HepG2 (cell line): Measurements from ENCODE around the gene C18orf63. TPM values are rescaled to one million over a fixed set of nuclear protein-coding genes. Genes with fewer than 3 reads are reported as not detected.

Source experiments
- BHLHE40 ChIP-seq: IDR thresholded peaks from 2 replicates; pipeline ENCODE4 v1.6.1; 2011; ENCODE audit warnings: low read length, improper control_type of control experiment
- CEBPZ ChIP-seq: IDR thresholded peaks from 2 replicates; pipeline ENCODE4 v1.6.1; 2012; ENCODE audit warnings: low read length, improper control_type of control experiment
- E2F2 ChIP-seq: sonication (generic); formaldehyde crosslinking; IDR thresholded peaks from 2 replicates; pipeline ENCODE4 v1.4.0; 2020; ENCODE audit warnings: missing genetic modification reagents, borderline replicate concordance
- ERF ChIP-seq: IDR thresholded peaks from 2 replicates; pipeline ENCODE4 v1.6.1; 2018; ENCODE audit warnings: missing biosample characterization, missing genetic modification reagents
- FOXA3 ChIP-seq: IDR thresholded peaks from 2 replicates; pipeline ENCODE4 v1.6.1; 2016; ENCODE audit warnings: missing genetic modification reagents, missing compliant biosample characterization
- HIVEP1 ChIP-seq: sonication (generic); formaldehyde crosslinking; IDR thresholded peaks from 2 replicates; pipeline ENCODE4 v1.4.0; 2020; ENCODE audit warnings: mild to moderate bottlenecking, missing genetic modification reagents
- KDM2A ChIP-seq: sonication (generic); formaldehyde crosslinking; IDR thresholded peaks from 2 replicates; pipeline ENCODE4 v1.4.0; 2020; ENCODE audit warnings: low read depth, missing genetic modification reagents, borderline replicate concordance
- NFRKB ChIP-seq: fragments of 450-650 bp; IDR thresholded peaks from 2 replicates; pipeline ENCODE4 v1.6.1; 2017
- NONO ChIP-seq, 2 experiments: fragments of 450-650 bp in 1 of 2; sonication (generic) in 1 of 2; formaldehyde crosslinking in 1 of 2; IDR thresholded peaks in 1 of 2; conservative IDR thresholded peaks in 1 of 2; 2 replicates each; pipeline versions ENCODE4 v1.6.1 to v1.8.0; 2017 to 2022; ENCODE audit warnings: mild to moderate bottlenecking in 1 of 2, missing genetic modification reagents in 1 of 2, moderate library complexity in 1 of 2
- NR2F2 ChIP-seq: IDR thresholded peaks from 2 replicates; pipeline ENCODE4 v1.6.1; 2012; ENCODE audit warnings: low read depth, inconsistent platforms, borderline replicate concordance
- PITX1 ChIP-seq: sonication (generic); formaldehyde crosslinking; IDR thresholded peaks from 2 replicates; pipeline ENCODE4 v1.5.1; 2020; ENCODE audit warnings: mild to moderate bottlenecking, missing genetic modification reagents
- SATB2 ChIP-seq: sonication (generic); formaldehyde crosslinking; IDR thresholded peaks from 2 replicates; pipeline ENCODE4 v1.5.0; 2020; ENCODE audit warnings: missing genetic modification reagents
- ZFP62 ChIP-seq: sonication (generic); formaldehyde crosslinking; IDR thresholded peaks from 2 replicates; pipeline ENCODE4 v1.4.0; 2020; ENCODE audit warnings: missing genetic modification reagents
- ZNF207 ChIP-seq: fragments of 450-650 bp; IDR thresholded peaks from 2 replicates; pipeline ENCODE4 v1.6.1; 2016; ENCODE audit warnings: antibody characterized with exemption, borderline replicate concordance
- ZNF318 ChIP-seq: sonication (generic); formaldehyde crosslinking; IDR thresholded peaks from 2 replicates; pipeline ENCODE4 v1.4.0; 2020; ENCODE audit warnings: mild to moderate bottlenecking, missing genetic modification reagents
- ZNF326 ChIP-seq: sonication (generic); formaldehyde crosslinking; IDR thresholded peaks from 2 replicates; pipeline ENCODE4 v1.4.0; 2020; ENCODE audit warnings: missing genetic modification reagents, borderline replicate concordance
- ZNF761 ChIP-seq: sonication (generic); formaldehyde crosslinking; conservative IDR thresholded peaks from 2 replicates; pipeline ENCODE4 v1.4.0; 2020; ENCODE audit warnings: mild to moderate bottlenecking, missing genetic modification reagents
- polyA plus RNA-seq, 8 experiments: library from polyadenylated mRNA; depleted of rRNA in 3 of 8; stranded (reverse) in 7 of 8; unstranded in 1 of 8; fragments of >200 nt; fragmentation: Illumina TruSeq in 4 of 8; extraction: Trizol in 4 of 8; gene quantifications; 2 replicates each; pipeline versions ENCODE4 v1.2.1 to v1.2.3, GENCODE V29; 2011 to 2016; ENCODE audit warnings: low read depth in 4 of 8, missing spikeins in 1 of 8, mixed read lengths in 1 of 8; ENCODE audit not compliant: insufficient read depth in 1 of 8
- total RNA-seq, 5 experiments: library from RNA; depleted of rRNA; stranded (reverse); fragments of >200 nt; fragmentation: Illumina TruSeq; extraction: Trizol; gene quantifications; 2 replicates each; pipeline ENCODE4 v1.2.3, GENCODE V29; 2016; ENCODE audit warnings: low read depth in 1 of 5

The C18orf63 gene
- total and polyA plus RNA-seq, 2 of the 13 experiments (the other 11 are each of a cell fraction or from before 2014, with no cell fraction given) = 0.01 TPM; not detected in 1

- peak; percentile 80 for TF ChIP-seq KDM2A
- TF ChIP-seq BHLHE40 = peak; percentile 77
- 0 out of 2 replicates have a peak, but pooled peaks have one; percentile 72 for TF ChIP-seq ZNF318
- TF ChIP-seq FOXA3 (CRISPR knock-in tag) = peak; percentile 69
- TF ChIP-seq PITX1 (CRISPR knock-in tag) = no peak; the same call in 1 of the 2 replicates
- TF ChIP-seq CEBPZ = peak; percentile 70; the same call in 1 of the 2 replicates
- no peak for TF ChIP-seq ZNF326 (CRISPR knock-in tag)
- no peak for TF ChIP-seq SATB2 (CRISPR knock-in tag)
- TF ChIP-seq ZNF761 (CRISPR knock-in tag) = no peak
- TF ChIP-seq ZFP62 (CRISPR knock-in tag) = no peak
- no peak for TF ChIP-seq ZNF207
- TF ChIP-seq NR2F2 = peak; percentile 40; the same call in 1 of the 2 replicates
- no peak for TF ChIP-seq ERF
- TF ChIP-seq HIVEP1 (CRISPR knock-in tag) = peak; percentile 93
- no peak for TF ChIP-seq NONO (IDR thresholded peaks at IDR 0.05)
- peak; percentile 70 for TF ChIP-seq NONO (CRISPR knock-in tag; conservative IDR thresholded peaks at IDR 0.05)
- TF ChIP-seq E2F2 (CRISPR knock-in tag) = peak; percentile 55; the same call in 1 of the 2 replicates
- TF ChIP-seq NFRKB = no peak
Observed at GRCh38 chr18:74291771-74292540, 23.7 kb upstream of the C18orf63 start, which contains the start of gene CYB5A (continued).
